IgD-negative memory B cell (primary cell): ENCODE data around the gene PRKCZ. TPM values are rescaled to one million over a fixed set of nuclear protein-coding genes. Genes with fewer than 3 reads are reported as not detected.

Experiments
- H3K27ac Mint-ChIP-seq, 3 donors: one replicate each; pipeline ENCODE4 v1.8.0; 2020 to 2022; ENCODE audit warnings: mild to moderate bottlenecking in 3 of 3, mixed read lengths in 3 of 3, moderate library complexity in 1 of 3
- H3K27me3 Mint-ChIP-seq: one replicate; pipeline ENCODE4 v1.8.0; 2021; ENCODE audit warnings: mixed read lengths
- H3K36me3 Mint-ChIP-seq: one replicate; pipeline ENCODE4 v1.8.0; 2020; ENCODE audit warnings: mild to moderate bottlenecking, mixed read lengths
- H3K4me1 Mint-ChIP-seq, 3 donors: one replicate each; pipeline ENCODE4 v1.8.0; 2020 to 2022; ENCODE audit warnings: mixed read lengths in 3 of 3, mild to moderate bottlenecking in 1 of 3
- H3K4me3 Mint-ChIP-seq, 4 donors: one replicate each; pipeline ENCODE4 v1.8.0; 2020 to 2022; ENCODE audit warnings: mild to moderate bottlenecking in 4 of 4, mixed read lengths in 4 of 4, moderate library complexity in 3 of 4
- H3K9me3 Mint-ChIP-seq, 3 donors: one replicate each; pipeline ENCODE4 v1.8.0; 2020 to 2021; ENCODE audit warnings: mixed read lengths in 3 of 3, mild to moderate bottlenecking in 1 of 3
- polyA plus RNA-seq: library from polyadenylated mRNA; unstranded; fragments of 300-500 nt; fragmentation: Illumina TruSeq; gene quantifications from one replicate; pipeline ENCODE4 v1.2.3, GENCODE V29; 2021

Gene PRKCZ
- polyA plus RNA-seq, 1 donor from 2014 or later, result 12.0 TPM

DNA sequence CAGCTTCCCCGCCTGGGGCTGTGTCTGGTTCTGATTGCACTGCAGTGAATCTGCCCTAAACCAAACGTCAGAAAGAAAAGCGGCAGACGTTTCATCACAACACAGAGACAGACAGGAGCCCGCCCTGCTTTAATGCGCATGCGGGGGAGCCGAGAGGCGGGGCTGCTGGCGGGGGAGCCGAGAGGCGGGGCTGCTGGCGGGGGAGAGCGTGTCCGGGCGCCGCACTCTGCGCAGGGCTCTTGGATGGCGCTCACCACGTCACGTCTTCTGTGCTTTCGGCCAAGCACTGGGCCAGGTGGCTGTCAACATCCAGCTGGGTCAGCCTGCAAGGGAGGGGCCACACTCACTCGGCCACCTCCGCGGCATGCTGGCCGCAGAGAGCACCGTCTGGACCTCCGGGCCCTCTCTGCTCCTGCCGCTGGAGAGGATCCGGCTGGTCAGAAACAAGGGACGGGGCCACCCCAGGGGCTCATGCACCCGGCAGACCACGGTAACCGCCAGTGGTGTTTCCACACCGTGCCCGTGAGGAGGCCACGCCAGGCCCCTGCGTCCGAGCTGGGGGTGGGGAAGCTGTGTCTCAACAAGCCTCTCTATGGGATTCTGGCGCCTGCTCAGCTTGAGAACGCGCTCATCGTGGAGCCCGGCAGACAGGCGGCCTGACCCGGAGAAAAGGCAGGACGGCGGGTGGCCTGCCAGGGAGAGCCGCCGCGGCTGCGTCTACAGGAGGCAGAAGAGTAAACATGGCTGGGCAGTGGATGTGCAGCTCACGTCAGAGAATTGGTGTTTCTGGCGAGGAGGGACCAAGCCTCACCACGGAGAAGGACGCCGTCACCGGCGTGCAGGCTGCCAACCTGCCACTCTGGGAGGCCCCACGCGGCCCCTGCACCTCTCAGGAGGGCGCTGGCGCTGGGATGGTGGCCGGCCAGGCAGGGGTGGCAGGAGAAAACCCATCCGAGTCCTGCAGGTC is 139.5 kb downstream of the PRKCZ start:
- peak overlapping the region; percentile 75 to 92 (median 85) for H3K4me3 Mint-ChIP-seq
- H3K27me3 Mint-ChIP-seq, result no peaks in the 10 kb centered on the region
- no peaks in the 10 kb centered on the region for H3K9me3 Mint-ChIP-seq

DNA sequence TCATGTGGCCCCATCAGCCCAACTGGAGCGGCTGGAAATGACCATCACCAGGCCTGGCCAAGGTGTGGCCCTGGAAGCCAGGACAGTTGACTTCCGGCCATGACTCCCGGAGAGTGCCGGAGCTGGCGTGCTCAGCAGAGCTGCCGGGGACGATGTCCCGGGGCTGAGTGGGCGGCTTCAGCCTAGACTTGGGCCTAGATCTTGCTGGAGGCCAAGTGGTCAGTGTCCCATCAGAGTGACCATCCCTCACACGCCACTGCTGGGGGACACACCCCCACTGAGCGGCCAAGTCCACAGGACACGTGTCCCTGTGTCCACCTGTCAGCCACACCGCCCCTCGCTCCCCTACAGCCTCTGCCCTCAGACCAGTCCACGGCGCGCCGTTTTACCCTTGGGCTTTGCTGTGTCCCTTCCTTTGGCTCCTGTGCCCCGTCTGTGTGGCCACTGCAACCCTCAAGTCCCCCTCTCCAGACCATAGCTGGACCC is 140.3 kb downstream of the PRKCZ start:
- H3K9me3 Mint-ChIP-seq, result no peaks in the 10 kb centered on the region
- peak overlapping the region in 2 of 3 donors; percentile 45 to 87 for H3K27ac Mint-ChIP-seq
- peaks cover 1% of the 10 kb centered on the region for H3K36me3 Mint-ChIP-seq
- peaks cover 4 to 5% (median 5%) of the 10 kb centered on the region in 3 donors for H3K4me1 Mint-ChIP-seq
- H3K4me3 Mint-ChIP-seq, result peak overlapping the region in 3 of 4 donors; percentile 65 to 70 (median 68)
- H3K27me3 Mint-ChIP-seq, result no peaks in the 10 kb centered on the region

More for the DNA sequence above, 139.5 kb downstream of the PRKCZ start:
- Mint-ChIP-seq H3K27ac (peak overlapping the region; percentile 76 to 95 (median 90)), H3K4me1 (peaks cover 5 to 6% (median 6%) of the 10 kb centered on the region in 3 donors), H3K36me3 (peaks cover 1% of the 10 kb centered on the region)

DNA sequence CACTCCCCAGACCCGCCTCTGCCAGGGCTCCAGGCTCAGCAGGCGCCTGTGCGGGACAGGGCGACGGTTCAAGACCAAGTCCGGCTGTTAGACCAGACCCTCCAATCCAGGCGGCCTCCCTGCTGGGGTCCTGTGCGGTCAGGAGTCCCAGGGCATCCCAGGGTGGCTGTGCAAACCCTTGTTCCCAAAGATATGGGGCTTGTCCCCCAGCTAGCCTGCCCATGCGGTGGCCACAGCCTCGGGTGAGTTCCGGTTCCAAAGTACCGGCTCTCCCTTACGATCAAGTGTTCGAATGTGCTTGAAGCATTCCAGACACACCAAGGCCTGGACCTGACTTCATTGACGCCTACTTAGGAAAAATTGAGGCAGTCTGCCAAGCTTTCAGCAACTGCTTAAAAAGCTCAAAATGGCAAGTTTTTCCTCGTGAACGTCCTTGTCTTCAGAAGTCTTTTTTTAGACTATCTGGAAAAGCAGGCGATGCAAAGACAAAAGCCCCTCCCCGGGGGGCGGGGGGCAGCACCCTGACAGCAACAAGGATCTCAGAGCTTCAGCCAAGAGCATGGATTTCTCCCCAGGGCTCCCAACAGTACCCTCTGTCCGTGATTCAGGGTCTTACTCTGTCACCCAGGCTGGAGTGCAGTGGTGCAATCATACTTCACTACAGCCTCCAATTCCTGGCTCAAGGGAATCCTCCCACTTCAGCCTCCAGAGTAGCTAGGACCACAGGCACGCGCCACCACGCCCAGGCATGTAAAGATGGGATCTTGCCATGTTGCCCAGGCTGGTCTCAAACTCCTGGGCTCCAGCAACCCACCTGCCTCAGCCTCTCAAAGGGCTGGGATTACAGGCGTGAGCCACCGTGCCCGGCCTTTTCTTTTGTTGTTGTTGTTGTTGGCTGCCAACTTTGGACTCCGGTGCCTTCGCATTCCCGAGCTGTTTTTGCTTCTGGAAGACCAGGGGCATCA is 142.1 kb downstream of the PRKCZ start:
- Mint-ChIP-seq H3K9me3 (no peaks in the 10 kb centered on the region), H3K36me3 (no peaks in the 10 kb centered on the region), H3K27me3 (no peaks in the 10 kb centered on the region), H3K27ac (peak overlapping the region in 2 of 3 donors; percentile 67 to 74), H3K4me1 (peaks cover 4 to 5% (median 5%) of the 10 kb centered on the region in 3 donors), H3K4me3 (peak overlapping the region in 3 of 4 donors; percentile 66 to 82 (median 68))

DNA sequence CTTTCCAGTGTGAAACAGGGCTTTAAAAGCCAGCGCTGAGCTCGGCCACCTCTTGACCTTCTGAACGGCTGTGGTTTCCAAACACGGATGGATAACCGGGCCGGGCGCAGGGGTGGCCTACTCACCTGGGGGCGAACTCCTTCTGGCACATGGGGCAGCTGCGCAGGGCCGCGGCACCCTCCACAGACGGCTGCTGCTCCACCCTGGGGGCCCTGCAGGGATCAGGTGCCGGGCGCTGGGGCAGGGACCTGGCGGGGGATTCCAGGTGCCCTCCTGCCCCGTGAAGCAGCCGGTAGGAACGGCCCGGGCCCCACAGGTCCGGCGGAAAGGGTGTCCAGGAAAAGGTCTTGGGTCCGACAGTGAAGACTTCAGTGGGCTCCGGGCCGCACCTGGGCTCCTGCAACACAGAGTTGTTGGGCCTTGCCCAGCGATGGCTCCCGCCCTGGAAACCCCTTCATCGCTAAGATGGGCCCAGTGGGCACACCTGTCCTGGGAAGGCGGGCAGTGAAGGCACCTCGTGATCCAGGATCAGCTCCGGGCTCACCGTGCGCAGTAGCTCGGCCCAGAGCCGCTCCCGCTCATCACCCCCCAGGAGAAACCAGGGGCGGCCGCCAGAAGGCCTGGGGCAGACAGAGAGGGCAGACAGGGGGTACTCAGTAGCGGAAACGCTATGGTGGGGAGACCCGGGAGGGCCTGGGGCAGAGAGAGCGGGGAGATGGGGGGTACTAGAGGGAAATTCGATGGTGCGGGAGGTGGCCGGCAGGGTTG is 143.5 kb downstream of the PRKCZ start:
- no peaks in the 10 kb centered on the region for H3K9me3 Mint-ChIP-seq
- no peak overlapping the region for H3K27ac Mint-ChIP-seq
- no peaks in the 10 kb centered on the region for H3K27me3 Mint-ChIP-seq
- H3K4me3 Mint-ChIP-seq, result peak overlapping the region; percentile 65 to 86 (median 76)
- peaks cover 4 to 5% (median 5%) of the 10 kb centered on the region in 3 donors for H3K4me1 Mint-ChIP-seq
- H3K36me3 Mint-ChIP-seq, result no peaks in the 10 kb centered on the region

DNA sequence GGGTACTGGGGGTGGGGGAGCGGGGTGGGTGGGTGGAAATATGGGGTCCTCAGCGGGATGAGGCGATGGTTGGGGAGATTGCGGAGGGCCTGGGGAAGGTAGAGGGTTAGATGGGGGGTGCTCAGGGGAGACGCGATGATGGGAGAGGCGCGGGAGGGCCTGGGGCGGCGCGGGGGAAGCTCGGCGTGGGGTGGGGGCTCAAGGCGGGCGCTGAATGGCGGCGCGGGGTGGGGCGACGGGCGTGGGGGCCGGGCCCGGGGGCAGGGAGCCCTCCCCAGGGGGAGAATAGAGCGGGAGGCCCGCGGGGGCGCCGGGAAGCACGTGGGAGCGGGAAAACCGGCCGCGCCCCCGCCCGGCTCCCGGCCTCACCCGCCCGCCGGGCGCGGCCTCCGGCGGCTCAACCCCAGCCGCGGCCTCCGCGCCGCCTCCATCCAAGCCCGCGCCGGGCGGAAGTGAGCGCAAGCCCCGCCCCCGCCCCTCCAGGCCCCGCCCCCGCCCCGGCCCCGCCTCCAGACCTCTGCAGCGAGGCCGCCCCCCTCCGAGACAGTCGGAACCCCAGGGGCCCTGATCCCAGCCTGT is 144.2 kb downstream of the PRKCZ start, which contains the start of gene FAAP20:
Gene FAAP20, minus strand, starts transcription at position 454 of the 579 bp plus-strand sequence. Its CDS starts 23 bp downstream, at position 431.
- no peaks in the 10 kb centered on the region for H3K36me3 Mint-ChIP-seq
- H3K27me3 Mint-ChIP-seq, result no peaks in the 10 kb centered on the region
- H3K27ac Mint-ChIP-seq, result peak within 1 kb of the TSS; percentile 85 to 96 (median 94)
- no peaks in the 10 kb centered on the region for H3K9me3 Mint-ChIP-seq
- H3K4me1 Mint-ChIP-seq, result peaks cover 2 to 7% (median 4%) of the 10 kb centered on the region in 3 donors
- peak within 1 kb of the TSS; percentile 87 to 95 (median 93) for H3K4me3 Mint-ChIP-seq

DNA sequence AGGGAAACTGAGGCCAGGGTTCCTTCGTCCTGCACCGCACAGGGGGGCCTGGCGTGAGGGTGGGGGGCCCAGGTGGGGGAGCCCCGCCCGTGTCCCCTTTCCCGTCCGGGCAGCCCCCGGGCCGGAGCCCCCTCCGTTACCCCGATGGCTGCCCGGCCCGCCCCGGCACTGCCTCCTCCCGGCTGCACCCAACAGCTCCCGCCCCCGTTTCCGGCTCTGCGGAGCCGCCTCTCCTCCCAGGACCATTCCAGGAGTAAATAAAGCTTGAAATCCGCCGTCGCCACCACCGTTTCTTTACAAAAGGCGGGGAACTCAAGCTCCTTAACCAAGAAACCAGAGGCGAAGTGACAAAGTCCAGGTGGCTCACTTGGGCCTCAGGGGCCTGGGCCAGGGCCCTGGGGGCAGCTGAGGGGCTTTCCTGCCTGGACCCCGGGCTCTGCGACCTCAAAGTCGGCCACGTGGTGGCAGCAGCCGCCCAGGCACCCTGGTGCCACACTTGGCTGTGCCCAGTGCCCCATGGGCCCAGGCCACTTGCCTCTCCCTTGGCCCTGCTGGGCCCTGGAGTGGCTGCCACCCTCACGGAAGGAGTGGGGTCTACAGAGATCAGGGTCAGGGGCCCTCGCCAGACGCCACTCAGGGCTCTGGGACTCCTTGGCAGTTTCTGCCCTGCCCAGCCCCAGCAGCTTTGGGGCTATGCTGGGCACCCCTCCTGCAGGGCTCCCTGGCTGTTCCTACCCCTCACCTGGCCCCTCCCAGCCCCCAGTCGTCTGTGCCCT is 144.9 kb downstream of the PRKCZ start:
- Mint-ChIP-seq H3K4me3 (peak overlapping the region; percentile 87 to 95 (median 93)), H3K27ac (peak overlapping the region; percentile 85 to 96 (median 94)), H3K27me3 (no peaks in the 10 kb centered on the region), H3K4me1 (peaks cover 0 to 13% (median 6%) of the 10 kb centered on the region in 3 donors), H3K36me3 (no peaks in the 10 kb centered on the region), H3K9me3 (no peaks in the 10 kb centered on the region)

DNA sequence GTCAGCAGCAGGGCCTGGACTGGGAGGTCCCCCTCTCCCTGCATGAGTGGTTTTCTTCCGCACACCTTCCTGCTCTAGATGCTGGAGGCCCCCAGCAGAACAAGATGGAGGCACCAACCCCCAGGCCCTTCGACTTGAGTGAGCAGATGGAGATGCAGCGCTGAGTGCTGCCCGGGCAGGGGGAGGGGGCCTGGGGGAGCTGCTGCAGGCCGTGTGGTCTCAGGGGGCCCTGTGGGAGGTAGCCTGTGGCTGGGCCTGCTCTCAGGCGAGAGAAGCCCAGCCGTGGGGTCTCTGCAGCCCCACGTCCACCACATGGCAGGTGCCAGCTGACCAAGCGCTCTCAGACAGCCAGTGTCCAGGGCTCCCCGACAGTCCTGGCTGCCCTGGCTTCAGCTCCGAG is 145.6 kb downstream of the PRKCZ start:
- Mint-ChIP-seq H3K4me1 (peaks cover 0 to 13% (median 6%) of the 10 kb centered on the region in 3 donors), H3K9me3 (no peaks in the 10 kb centered on the region), H3K4me3 (no peak overlapping the region), H3K27ac (no peak overlapping the region), H3K27me3 (no peaks in the 10 kb centered on the region), H3K36me3 (no peaks in the 10 kb centered on the region)

DNA sequence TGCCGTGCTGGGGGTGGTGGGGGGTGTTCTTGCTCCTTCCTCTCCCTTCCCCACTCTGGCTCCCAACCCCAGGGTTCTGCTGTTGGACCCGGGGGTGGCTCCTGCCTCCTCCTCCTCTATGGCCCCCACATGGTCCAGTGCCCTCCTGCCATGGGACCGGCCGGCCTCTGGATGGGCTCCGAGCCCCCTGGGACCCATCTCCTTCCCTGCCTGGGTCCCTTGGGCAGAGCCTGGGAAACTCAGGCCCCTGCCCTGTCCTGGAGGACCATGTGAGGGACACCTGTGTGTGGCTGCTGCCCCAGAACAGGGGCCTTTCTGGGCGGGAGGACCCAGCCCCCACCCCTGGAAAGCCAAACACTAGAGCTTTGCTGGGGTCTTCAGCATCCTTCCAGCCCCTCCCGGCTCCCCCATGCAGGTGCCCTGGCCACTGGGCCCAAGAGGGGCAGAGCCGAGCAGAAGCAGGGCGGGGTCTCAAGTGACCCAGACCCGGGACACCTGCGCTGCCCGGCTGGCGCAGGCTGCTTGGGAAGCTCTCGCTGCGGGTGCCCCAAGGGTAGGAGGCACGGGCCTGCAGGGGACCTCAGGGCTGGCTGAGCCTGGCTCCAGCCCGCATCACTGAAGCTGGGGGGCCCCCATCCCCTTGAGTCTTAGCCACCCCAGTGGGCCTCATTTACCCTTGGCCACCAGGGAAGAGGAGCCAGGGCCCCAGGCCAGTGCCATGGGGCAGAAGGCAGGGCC is 146.9 kb downstream of the PRKCZ start:
- Mint-ChIP-seq H3K4me3 (no peak overlapping the region), H3K27ac (no peak overlapping the region), H3K9me3 (no peaks in the 10 kb centered on the region), H3K27me3 (no peaks in the 10 kb centered on the region), H3K36me3 (no peaks in the 10 kb centered on the region), H3K4me1 (peaks cover 0 to 13% (median 8%) of the 10 kb centered on the region in 3 donors)

DNA sequence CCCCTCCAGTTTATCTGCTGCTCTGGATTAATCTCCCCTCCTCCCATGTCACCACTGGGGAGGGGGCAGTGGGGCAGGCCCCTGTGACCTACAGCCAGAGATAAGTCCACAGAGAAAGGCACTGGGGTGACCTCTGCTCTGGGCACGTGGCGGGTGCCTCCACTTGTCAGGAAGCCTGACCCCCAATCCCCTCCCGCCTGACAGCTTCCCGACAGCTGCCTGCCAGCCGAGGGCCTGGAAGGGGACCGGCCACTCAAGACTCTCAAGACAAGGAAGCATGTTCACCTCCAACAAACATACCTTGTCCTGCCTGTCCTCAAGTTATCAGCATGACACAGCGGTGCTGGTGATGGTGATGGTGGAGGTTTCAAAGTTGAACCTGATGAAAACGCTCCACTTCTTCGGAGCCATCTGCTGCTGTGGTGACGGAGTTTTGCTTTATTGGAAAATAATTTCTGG is 147.5 kb downstream of the PRKCZ start:
- H3K4me1 Mint-ChIP-seq, result peaks cover 0 to 15% (median 9%) of the 10 kb centered on the region in 3 donors
- H3K27ac Mint-ChIP-seq, result peak overlapping the region in 1 of 3 donors; percentile 53
- no peaks in the 10 kb centered on the region for H3K27me3 Mint-ChIP-seq
- H3K9me3 Mint-ChIP-seq, result no peaks in the 10 kb centered on the region
- no peaks in the 10 kb centered on the region for H3K36me3 Mint-ChIP-seq
- peak overlapping the region in 1 of 4 donors; percentile 33 for H3K4me3 Mint-ChIP-seq

DNA sequence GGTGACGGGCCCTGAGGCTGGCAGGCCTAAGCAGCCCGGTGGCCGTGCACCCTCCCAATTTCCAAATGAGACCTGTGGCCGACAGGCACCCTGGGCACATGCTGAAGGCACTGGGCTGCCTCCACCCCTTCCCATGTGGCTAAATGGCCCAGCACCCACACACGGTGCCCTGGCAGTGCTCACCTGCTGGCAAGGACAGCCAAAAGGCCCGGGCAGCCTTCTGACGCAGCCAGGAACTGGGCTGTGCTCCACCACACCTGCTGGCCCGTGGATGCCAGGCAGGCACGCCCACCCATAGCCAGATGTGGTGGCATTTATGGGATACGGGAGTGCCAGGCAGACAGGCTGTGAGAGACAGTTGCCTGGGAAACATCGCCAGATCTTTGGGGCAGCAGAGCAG is 148.4 kb downstream of the PRKCZ start:
- peak overlapping the region in 2 of 4 donors; percentile 55 to 70 for H3K4me3 Mint-ChIP-seq
- no peaks in the 10 kb centered on the region for H3K36me3 Mint-ChIP-seq
- peaks cover 0 to 16% (median 9%) of the 10 kb centered on the region in 3 donors for H3K4me1 Mint-ChIP-seq
- H3K27me3 Mint-ChIP-seq, result no peaks in the 10 kb centered on the region
- peak overlapping the region in 1 of 3 donors; percentile 88 for H3K27ac Mint-ChIP-seq
- H3K9me3 Mint-ChIP-seq, result no peaks in the 10 kb centered on the region

DNA sequence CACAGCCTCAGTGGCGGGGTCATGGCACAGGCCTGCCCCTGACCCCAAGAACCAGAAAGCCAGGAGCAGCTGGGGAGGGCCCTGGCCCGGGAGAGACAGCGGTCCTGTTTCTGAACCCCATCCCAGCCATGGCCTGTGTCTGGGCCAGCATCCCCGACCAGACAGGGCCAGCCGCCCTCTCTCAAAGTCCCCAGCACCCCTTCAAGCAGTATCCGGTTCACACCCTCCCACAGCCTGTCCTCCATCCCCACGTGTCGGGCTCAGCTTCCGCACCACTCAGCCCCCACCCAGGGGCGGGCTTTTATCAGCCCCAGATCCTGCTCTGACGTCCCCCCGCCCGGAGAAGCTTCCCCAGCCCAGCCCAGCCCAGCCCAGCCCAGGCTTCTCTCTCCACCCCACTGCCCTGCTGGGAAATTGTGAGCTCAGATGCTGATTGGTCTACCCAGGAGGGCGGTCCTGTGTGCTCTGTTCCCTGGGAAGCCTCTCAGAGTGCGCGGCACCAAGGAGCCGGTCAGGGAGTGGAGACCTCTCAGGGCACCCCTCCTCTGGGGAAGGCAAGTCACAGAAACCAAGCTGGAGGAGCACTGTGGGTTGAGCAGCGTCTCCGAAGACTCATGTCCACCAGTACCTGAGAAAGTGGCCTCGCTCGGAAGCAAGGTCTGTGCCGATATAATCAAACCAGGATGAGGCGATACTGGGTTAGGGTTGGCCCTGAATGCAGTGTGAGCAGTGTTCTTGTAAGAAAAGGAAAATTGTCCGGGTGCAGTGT is 149.0 kb downstream of the PRKCZ start:
- no peaks in the 10 kb centered on the region for H3K9me3 Mint-ChIP-seq
- peak overlapping the region; percentile 53 to 88 (median 69) for H3K27ac Mint-ChIP-seq
- no peaks in the 10 kb centered on the region for H3K36me3 Mint-ChIP-seq
- peaks cover 0 to 16% (median 11%) of the 10 kb centered on the region in 3 donors for H3K4me1 Mint-ChIP-seq
- H3K4me3 Mint-ChIP-seq, result peak overlapping the region; percentile 66 to 89 (median 78)
- no peaks in the 10 kb centered on the region for H3K27me3 Mint-ChIP-seq
